Upper lobe of right lung (tissue), 1 donor: Measurements from ENCODE around the gene PIGR. TPM values are rescaled to one million over a fixed set of nuclear protein-coding genes. Genes with fewer than 3 reads are reported as not detected.

Experiments
- ATAC-seq: fragments of 200-7000 bp; cut with Tn5 transposase; one replicate; pipeline ENCODE4 v1.9.1; 2020; ENCODE audit warnings: mild to moderate bottlenecking, moderate library complexity
- DNase-seq: peaks from one replicate; pipeline ENCODE4 v3.0.0-alpha.2; 2020
- H3K27ac ChIP-seq: fragments of 200-600 bp; one replicate; pipeline ENCODE4 v1.8.0; 2022
- H3K27me3 ChIP-seq: fragments of 200-600 bp; one replicate; pipeline ENCODE4 v1.8.0; 2022; ENCODE audit warnings: mild to moderate bottlenecking
- H3K36me3 ChIP-seq: fragments of 200-600 bp; one replicate; pipeline ENCODE4 v1.8.0; 2022
- H3K4me1 ChIP-seq: fragments of 200-600 bp; one replicate; pipeline ENCODE4 v1.8.0; 2022
- H3K4me3 ChIP-seq: fragments of 200-600 bp; one replicate; pipeline ENCODE4 v1.8.0; 2022; ENCODE audit warnings: mild to moderate bottlenecking
- H3K9me3 ChIP-seq: fragments of 200-600 bp; one replicate; pipeline ENCODE4 v1.8.0; 2022
- intact Hi-C: fragments of 100-400 bp; cut with DNase I; formaldehyde crosslinking; loops from one replicate; pipeline ENCODE4 v1.11.0; 2022
- total RNA-seq: library from RNA; stranded (reverse); fragmentation: NEBNext Ultra II Directional; extraction: Animal tissue kit (Norgen Biotek cat#: 25700); gene quantifications from one replicate; pipeline ENCODE4 v1.2.1, GENCODE V29; 2021
- TF ChIP-seq, protein P1 (sequence below): fragments of 200-600 bp; IDR thresholded peaks from one replicate; pipeline ENCODE4 v1.8.0; 2022; ENCODE audit warnings: antibody characterized with exemption
- donor health status: DM: no; HTN: yes; CAD: no; lungs with severe emphysema.

PIGR gene
- total RNA-seq, 1 donor from 2014 or later: 700 TPM

GRCh38 chr1:206963740-206964139 is 17.5 kb upstream of the PIGR start:
- intact Hi-C loops: no loop called here

DNA sequence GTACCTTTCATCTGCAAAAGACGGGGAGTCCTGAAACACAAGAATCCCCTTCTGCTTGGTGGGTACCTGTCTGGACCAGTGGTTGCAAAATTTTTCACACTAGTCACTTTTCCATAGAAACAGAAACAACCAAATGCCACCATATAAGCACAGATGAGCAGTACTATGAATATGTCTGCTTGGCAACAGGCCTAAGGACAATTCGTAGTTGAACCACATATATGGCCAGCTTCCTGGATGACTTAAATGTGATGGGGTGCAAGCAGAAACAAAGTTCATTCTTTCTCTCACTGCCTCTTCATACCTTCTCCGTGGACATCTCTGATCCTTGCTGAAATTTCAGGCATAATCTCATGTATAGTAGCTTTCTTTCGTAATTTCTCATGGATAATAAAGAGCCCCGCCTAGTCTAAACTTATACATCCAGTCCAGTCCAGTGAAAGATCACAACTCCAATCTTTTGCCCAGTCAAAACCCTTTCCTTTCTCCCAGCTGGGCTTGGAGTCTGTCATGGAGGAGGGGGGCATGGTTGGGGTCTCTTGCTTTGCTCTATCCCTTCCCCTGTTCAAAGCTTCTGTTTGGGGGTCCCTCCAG is 16.9 kb upstream of the PIGR start:
- intact Hi-C loops: no loop called here

More at GRCh38 chr1:206963740-206964139, 17.5 kb upstream of the PIGR start:
- ATAC-seq (no peak), DNase-seq (no peak)
- peaks cover 20% of the 10 kb centered on the region for H3K4me1 ChIP-seq
- TF ChIP-seq, protein P1, sequence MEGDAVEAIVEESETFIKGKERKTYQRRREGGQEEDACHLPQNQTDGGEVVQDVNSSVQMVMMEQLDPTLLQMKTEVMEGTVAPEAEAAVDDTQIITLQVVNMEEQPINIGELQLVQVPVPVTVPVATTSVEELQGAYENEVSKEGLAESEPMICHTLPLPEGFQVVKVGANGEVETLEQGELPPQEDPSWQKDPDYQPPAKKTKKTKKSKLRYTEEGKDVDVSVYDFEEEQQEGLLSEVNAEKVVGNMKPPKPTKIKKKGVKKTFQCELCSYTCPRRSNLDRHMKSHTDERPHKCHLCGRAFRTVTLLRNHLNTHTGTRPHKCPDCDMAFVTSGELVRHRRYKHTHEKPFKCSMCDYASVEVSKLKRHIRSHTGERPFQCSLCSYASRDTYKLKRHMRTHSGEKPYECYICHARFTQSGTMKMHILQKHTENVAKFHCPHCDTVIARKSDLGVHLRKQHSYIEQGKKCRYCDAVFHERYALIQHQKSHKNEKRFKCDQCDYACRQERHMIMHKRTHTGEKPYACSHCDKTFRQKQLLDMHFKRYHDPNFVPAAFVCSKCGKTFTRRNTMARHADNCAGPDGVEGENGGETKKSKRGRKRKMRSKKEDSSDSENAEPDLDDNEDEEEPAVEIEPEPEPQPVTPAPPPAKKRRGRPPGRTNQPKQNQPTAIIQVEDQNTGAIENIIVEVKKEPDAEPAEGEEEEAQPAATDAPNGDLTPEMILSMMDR: no peak
- H3K27me3 ChIP-seq: no peaks in the 10 kb centered on the region
- no peaks in the 10 kb centered on the region for H3K36me3 ChIP-seq
- no peak overlapping the region for H3K4me3 ChIP-seq
- H3K27ac ChIP-seq: no peak overlapping the region
- H3K9me3 ChIP-seq: no peaks in the 10 kb centered on the region

GRCh38 chr1:206962272-206962671 is 16.0 kb upstream of the PIGR start:
- no peak for DNase-seq

More for the DNA sequence above, 16.9 kb upstream of the PIGR start:
- Histone ChIP-seq H3K36me3 (no peaks in the 10 kb centered on the region), H3K4me1 (peaks cover 14% of the 10 kb centered on the region), H3K27ac (no peak overlapping the region), H3K9me3 (no peaks in the 10 kb centered on the region), H3K4me3 (no peak overlapping the region), H3K27me3 (no peaks in the 10 kb centered on the region)
- TF ChIP-seq, protein P1: no peak
- DNase-seq (no peak), ATAC-seq (no peak)

DNA sequence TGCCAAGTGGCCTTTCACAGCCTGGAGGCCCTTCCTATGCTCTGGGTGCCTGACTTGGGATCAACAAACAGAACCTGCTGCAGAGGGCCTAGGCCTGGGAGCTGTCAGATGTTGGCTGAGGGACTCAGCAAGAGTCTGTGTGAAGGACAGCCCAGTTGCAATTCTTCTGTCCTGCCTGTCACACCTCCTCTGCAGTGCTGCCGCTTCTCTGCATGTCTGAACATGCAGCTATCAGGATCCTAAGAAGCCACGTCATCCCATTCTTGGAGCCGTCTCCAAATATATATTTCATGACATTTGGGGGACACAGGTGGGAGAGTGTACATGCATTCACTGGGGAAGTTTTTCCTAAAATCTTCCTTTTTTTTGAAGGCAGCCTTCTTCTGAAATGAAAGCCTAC is 15.4 kb upstream of the PIGR start:
- ATAC-seq: no peak
- Histone ChIP-seq H3K4me1 (peaks cover 1% of the 10 kb centered on the region), H3K27me3 (no peaks in the 10 kb centered on the region), H3K9me3 (no peaks in the 10 kb centered on the region), H3K36me3 (no peaks in the 10 kb centered on the region), H3K4me3 (no peak overlapping the region), H3K27ac (no peak overlapping the region)
- intact Hi-C loops: no loop called here
- TF ChIP-seq, protein P1: no peak
- DNase-seq: no peak

More at GRCh38 chr1:206962272-206962671, 16.0 kb upstream of the PIGR start:
- intact Hi-C loops: no loop called here
- Histone ChIP-seq H3K36me3 (no peaks in the 10 kb centered on the region), H3K4me3 (no peak overlapping the region), H3K27ac (no peak overlapping the region), H3K4me1 (peaks cover 7% of the 10 kb centered on the region), H3K9me3 (no peaks in the 10 kb centered on the region), H3K27me3 (no peaks in the 10 kb centered on the region)
- TF ChIP-seq, protein P1: no peak
- peak; percentile 50 for ATAC-seq

DNA sequence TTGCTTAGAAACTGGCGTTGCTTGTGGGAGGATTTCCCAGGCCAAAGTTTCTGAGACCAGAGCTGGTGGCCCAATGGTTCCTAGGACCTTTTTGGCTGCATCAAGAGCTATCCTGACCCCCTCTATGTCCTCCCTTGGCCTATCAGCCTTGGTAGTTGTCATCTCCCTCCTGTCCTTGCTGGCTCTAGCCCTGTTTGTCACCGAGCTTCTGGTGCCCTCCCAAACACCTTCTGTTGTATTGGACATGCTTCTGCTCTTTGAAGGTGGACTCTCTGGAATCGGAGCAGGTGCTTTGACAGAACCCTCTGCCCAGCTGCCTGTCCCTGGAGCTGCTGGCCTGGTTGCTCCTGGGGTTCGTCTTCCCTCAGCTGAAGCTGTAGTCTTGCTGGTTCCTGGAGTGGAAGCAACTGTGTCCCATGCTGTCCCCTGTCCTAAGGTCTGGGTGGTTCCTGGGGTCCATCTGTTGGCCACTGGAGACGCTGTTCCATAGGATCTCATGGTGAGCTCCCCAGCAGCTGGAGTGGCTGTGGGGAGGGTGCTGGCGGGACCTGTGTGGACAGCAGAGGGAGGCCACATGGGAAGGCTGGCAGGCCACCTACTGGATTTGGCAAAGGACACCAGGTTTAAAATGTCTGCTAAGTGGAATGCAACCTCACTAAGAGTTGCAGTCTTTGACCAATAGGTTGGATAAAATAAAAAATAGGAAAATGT is 14.6 kb upstream of the PIGR start:
- intact Hi-C loops: no loop called here
- Histone ChIP-seq H3K9me3 (no peaks in the 10 kb centered on the region), H3K27me3 (no peaks in the 10 kb centered on the region), H3K4me3 (no peak overlapping the region), H3K36me3 (no peaks in the 10 kb centered on the region), H3K27ac (no peak overlapping the region), H3K4me1 (no peaks in the 10 kb centered on the region)
- TF ChIP-seq, protein P1: no peak
- no peak for ATAC-seq
- no peak for DNase-seq
